Measurements from ENCODE around the gene FLOT1.
"Not testable (repeated sequence)": the region's sequence is repeated elsewhere in the genome, so short reads cannot be mapped to it uniquely, and the experiment has no call there.

FLOT1 gene

DNA sequence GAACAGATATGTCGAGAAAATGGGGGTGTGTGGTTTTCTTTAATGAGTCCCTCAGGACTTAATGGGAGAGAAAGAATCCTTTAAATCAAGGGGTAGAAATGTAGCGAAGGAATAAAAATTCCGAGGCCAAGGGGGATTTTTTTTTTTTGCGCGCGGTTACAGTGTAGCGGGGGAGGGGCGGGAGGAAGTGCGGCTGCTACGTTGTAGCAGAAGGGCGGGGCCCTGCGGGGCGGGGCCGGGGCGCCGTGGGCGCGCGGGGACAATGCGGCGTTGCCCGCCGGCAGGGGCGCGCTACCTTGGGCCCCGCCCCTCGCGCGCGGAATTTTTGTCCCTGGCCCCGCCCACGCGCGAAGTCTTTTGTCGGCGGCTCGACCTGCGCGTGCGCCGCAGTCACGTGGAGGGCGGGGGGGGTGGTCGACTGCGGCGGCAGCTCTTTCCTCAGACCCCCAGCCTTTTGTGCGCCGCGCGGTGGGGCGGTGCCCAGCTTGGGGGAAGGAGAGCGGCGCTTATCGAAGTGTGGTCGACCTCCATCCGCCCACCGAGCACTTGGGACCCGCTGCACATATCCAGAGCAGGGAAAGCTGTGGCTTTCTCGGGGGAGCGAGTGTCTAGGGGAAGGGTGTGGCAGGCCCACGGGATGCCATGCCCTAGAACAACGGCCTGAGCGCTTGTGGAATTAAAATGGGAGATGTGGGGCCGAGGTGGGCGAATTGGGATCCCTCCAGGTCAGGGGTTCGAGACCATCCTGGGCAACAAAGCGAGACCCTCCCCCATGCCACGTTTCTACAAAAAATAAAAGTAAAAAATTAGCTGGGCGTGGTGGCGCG is 21.1 kb downstream of the FLOT1 start:
- DNase-seq = no peak

DNA sequence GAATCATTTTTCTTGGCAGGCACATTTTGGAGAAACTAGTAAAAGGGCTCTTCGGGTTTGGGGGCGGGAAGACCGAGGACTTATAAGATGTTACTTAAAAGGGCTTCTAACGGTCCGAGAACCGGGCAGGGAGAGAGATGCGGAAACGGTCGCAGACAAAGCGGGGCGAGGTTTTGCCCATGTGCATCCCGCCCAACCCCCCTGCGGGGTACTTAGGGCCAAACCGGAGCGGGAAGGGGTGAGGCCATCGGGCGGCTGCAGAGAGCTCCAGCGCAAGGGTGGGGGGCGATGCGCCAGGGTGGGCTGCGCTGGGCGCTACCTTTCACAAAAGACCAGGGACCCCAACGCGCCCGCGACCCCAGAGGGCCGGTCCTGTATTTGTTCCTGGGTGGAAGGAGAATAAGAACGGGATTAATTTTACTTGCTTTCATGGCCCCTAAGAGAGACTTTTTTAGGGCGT is 21.7 kb downstream of the FLOT1 start:
- DNase-seq = no peak

DNA sequence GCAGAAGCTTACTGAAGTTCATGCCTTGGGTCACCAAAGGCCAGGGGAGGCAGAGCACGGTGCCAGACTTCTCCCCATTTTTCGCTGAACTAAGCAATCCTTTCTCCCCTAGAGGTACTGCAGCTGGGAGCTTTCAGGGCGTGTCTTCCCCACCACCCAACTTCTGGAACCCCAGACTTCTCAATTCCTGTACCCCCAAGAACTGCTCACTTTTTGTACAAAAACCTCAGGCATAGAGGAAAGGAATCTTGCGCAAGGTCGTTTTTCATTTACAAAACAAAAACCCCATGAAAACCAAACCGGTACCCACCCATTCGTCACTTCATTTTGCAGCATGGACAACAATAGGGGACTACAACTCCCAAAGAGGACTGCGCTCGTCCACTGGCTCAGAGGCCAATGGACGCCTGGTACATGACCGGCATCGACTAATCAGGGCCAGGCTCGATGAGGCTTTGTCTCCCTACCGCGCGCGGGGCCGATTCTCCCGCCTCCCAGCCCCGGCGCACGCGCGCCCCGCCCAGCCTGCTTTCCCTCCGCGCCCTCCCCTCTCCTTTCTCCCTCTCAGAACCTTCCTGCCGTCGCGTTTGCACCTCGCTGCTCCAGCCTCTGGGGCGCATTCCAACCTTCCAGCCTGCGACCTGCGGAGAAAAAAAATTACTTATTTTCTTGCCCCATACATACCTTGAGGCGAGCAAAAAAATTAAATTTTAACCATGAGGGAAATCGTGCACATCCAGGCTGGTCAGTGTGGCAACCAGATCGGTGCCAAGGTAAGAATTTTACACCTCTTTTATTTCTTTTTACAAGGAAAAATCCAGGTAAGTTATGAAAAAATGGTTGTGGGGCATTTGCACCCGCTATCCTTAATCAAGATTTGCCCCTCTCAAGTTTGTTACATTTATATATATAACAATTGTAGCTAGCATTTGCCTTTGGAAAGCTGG is 22.4 kb downstream of the FLOT1 start, which contains the start of gene TUBB:
Gene TUBB, plus strand, starts transcription at position 562 of the 947 bp plus-strand sequence. Its CDS starts 155 bp downstream, at position 717.
- DNase-seq = peak; percentile 90 to 94

DNA sequence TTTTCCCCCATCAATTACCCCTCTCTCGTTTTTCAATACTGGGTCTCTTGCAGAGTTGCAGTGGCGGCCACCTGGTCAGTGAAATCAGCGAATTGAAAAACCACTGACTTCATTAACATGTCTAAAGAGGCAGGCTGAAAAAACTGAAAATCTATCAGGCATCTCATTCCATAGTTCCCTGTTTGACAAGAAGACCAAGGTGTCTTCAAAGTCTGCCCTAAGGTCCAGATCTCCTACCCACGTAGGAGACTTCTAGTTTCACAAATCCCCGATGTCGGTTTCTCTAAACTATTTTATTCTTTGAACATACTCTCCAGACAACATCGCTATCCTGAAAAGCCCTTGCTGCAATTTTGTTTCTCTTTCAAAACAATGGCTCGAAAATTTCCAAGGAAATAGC is 23.1 kb downstream of the FLOT1 start:
- no peak for DNase-seq

DNA sequence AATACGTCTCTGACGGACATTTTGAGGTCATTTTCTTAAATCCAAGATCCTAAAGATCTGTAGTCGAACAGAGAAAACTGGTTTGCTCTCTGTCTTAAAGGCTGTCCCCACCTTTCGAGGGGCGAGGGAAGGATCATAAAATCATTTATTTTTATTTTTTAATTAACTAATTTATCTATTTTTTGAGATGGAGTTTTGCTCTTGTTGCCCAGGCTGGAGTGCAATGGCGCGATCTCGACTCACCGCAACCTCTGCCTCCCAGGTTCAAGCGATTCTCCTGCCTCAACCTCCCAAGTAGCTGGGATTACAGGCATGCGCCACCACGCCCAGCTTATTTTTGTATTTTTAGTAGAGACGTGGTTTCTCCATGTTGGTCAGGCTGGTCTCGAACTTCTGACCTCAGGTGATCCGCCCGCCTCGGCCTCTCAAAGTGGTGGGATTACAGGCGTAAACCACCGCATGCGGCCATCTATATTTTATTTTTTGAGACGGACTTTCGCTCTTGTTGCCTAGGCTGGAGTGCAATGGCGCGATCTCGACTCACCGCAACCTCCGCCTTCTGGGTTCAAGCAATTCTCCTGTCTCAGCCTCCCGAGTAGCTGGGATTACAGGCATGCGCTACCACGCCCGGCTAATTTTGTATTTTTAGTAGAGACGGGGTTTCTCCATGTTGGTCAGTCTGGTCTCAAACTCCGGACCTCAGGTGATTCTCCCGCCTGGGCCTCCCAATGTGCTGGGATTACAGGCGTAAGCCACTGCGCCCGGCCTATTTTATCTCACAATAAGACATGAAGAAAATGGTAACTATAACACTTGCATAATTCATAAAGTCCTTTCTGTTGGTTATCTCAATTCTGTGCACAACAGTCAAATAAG is 24.4 kb downstream of the FLOT1 start:
- not testable (repeated sequence) for DNase-seq

DNA sequence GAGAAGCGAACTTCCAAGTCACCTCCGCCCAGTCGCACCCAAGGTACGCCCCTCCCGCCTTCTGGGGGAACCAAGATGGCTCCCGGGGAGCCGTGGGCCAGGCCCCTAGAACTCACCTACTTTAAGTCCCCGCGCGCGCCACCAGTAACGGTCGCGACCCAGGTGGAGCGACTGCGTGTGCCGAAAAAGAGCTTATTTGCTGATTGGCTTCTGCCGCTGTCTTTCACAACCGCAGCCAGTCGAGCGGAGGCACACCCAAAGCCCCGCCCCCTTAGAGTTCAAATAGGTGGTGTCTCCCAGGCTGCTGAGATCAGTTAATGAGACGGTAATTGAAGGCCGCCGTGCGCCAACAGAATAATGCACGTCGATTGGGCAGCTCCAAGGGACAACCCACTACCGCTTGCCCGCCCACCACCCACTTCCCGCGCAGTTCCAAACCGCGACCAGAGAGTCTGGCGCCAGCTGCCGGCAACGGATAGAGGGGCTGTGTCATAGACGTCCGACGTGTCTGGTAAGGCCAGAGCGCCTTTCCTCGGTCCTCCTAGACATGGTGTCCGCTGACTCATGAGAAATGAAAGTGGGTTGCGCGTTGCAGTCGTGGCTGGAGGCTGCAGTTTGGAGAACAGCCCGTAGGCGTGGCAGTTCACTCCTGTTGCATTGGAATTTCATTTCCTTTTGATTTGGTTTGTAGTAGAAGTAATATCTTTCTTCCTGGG is 25.2 kb downstream of the FLOT1 start, which contains the start of gene MDC1:
Gene MDC1, minus strand, starts transcription at position 153 of the 716 bp plus-strand sequence. CDS start 2,106 bp downstream, outside the sequence.
- DNase-seq = peak; percentile 99

DNA sequence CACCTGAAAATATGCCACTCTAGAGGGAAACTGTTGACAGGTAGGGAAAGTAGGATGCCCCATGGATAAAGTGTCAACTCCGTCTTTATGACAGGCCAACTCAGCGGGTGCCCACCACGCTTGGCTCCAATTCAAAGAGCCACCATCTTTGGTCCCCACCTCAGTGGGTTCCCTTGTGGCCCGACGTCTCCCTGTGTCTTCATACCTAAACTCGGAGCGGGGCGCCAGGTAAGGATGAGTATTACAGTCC is 25.7 kb downstream of the FLOT1 start:
- no peak for DNase-seq

DNA sequence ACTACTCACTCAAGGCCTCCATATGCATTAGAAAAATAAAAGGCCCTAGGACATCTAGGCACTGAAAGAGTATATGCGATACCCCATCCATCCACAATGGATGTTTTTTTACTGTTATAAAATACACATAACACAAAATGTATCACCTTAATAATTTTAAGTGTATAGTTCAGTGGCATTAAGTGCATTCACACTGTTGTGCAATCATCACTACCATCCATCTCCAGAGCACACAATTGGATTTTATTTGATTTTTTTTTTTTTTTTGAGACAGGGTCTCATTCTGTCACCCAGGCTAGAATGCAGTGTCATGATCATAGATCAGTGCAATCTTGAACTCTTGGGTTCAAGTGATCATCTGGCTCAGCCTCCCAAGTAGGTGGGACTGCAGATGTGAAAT is 28.2 kb downstream of the FLOT1 start:
- DNase-seq = no peak

DNA sequence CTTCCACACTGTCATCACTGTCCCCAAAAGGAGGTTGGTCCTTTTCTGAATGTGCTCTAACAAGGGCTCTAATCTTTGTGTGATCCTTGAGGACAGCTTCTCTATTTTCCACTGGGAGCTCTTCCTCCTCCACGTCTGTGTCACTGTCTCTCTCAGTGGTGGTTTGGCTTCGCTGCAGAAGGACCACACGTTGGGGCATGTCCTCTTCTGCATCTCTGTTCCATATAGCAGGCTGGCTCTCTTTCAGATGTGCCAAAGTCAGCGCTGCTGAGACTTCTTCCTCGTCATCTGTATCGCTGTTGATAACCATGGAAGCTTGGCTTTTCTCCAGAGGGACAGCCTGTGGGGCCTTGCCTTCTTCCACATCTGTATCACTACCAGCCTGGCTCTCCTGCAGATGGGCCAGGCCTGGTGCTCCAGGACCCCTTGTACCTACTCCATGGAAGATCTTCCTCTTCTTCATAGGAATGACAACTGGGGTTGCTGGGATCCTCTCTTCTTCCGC is 30.0 kb downstream of the FLOT1 start:
- no peak for DNase-seq

DNA sequence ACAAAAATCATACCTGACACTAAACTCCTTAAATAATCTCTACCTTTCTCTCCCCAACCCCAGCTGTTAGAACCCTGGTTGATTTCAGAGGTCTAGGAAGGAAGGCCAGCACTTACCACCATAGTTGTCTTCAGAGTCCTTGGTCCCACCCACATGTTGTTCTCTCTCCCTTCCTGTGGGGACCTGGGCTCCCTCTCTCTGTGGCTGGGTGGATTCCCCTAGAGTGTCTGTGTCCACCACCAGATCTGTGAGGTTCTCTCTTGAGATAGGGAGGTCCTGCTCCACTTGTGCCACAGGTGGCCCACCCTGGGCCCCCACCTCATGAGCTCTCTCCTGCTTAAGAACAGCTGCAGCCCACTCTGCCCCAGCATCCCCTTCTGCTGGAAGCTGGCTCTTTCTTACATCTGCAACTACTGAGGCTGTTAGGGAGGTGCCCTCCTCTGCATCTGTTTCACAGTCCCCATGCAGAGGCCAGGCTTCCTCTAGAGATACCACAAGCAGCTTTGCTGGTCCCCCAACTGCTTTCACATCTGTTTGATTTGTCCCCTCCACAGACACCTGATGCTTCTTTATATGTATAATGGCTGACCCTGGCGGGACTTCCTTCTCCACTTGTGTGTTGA is 30.6 kb downstream of the FLOT1 start:
- no peak for DNase-seq

DNA sequence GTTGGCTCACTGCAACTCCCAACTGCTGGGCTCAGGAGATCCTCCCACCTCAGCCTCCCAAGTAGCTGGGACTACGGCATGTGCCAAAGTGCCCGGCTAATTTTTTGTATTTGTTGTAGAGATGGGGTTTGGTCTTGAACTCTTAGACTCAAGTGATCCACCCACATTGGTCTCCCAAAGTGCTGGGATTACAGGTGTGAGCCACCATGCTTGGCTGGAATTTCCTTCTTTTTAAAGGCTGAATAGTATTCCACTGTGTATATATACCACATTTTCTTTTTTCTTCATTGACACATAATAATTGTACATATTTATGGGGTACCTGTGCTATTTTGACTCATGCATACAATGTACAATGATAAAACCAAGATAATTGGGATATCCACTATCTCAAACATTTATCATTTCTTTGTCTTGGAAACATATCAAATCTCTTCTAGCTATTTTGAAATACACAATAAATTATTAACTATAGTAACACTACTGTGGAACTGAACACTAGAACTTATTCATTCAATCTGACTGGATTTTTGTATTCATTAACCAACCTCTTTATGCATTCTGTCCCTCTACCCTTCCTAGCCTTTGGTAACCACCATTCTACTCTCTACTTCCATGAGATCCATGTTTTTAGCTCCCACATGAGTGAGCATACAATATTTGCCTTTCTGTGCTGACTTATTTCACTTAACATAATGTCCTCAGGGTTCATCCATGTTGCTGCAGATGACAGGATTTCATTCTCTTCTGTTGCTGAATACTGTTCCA is 33.2 kb downstream of the FLOT1 start:
- no peak for DNase-seq

DNA sequence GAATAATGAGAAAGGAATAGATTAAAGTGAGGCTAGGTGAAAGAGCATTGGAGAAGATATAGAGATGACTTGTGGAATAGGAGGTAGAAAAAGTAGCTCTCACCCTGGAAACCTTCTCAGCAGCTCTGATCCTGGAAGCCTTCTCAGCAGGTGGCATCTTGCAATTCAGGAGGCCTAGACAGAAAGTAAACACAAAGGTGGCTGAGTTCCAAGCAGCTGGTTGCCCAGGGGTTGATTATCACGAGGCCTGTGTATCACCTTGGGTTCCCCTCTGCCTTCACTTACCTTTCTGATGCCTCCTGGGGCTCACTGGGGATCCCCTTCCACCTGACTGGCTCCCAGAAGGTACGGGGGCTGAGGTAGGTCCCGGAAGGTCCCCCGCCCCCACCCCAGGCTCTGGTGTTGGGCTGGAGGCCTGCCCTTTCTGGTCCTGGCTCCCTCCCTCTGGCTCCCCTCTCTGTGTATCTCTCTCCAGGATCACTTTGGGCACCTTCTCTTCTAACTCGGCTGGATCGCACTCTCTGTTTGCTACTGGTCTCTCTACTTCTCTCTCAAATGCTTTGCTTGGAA is 35.1 kb downstream of the FLOT1 start:
- no peak for DNase-seq

DNA sequence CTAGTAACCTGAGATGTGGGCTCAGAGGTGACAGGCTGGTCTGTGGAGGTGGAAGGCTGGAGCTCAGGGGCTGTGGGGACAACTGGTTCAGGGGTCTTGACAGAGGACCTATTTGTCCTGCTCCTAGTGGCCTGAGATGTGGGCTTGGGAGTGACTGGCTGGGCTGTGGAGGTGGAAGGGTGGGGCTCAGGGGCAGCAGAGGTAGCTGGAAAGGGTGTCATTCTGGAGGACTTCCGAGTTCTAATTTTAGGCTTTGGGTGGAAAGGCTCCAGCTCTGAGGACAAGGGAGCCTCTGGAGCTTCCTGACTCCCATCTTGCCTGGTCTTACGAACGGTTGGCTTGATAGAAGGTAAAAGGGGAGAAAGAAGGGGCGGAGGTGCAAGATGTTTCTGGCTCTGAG is 36.9 kb downstream of the FLOT1 start:
- no peak for DNase-seq

DNA sequence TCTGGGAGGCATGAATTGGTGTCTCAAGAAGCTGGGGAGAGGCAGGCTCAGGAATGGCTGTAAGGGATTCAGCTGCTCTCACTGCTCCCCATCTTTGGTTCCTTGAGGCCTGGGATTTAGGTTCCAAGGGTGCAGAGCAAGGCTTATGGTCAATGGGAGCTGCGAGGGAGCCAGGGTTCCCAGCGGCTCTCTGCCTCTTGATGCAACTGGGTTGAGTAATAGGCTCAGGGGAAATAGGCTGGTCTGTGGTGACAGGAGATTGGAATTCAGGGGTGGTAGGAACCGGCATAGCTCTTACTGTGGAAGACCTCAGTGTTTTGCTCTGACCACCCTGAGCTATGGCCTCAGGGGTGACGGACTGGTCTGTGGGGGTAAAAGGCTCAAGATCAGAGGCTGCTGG is 38.7 kb downstream of the FLOT1 start:
- DNase-seq = no peak

DNA sequence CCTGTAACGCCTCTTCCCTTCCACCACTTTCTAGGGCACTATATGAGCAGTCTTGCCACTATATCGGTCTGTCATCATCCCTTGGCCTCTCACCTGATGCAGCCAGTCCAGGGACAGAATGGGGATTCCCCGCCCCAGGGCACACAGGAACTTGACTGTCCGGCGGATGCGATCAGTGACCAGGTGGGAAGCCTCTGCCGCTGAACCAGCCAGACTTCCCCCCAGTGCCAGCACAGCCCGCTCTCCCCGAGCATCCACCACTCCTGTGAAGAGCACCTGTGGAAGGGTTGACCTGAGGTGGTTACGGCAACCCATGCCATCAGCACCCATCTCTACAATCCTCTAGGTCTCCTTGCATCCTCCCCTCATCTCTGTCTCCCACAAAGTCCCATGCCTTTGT is 39.5 kb downstream of the FLOT1 start:
- DNase-seq = no peak

DNA sequence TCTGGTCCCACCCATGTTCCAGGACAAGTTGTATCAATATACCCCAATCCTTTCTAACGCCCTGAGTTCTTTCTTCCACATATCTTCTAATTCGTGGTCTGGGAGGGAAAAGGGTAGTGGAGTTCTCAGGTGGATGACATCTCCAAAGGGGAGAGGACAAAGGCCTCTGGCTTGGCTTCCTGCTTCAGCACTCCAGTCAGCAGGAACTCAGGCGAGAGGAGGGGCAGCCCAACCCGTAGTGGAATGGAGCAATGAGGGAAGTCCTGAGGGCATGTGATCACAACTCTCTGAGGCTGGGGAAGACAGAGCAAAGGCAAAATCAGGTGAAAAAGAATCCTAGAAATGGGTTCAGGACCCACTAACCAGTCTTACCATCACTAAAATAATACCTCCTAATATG is 42.1 kb downstream of the FLOT1 start:
- no peak for DNase-seq

DNA sequence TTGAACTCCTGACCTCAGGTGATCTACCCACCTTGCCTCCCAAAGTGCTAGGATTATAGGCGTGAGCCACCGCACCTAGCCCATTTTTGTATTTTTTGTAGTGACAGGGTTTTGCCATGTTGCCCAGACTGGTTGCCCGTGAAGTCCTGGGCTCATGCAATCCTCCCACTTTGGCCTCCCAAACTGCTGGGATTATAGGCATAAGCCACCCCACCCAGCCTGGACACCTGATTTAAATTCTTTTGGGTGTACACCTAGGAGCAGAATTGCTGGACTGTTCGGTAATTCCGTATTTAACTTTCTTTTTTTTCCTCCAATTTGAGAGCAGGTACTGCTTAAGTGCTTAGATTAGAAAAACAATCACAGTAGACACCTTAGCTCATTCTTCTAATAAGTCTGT is 46.1 kb downstream of the FLOT1 start:
- DNase-seq = no peak

DNA sequence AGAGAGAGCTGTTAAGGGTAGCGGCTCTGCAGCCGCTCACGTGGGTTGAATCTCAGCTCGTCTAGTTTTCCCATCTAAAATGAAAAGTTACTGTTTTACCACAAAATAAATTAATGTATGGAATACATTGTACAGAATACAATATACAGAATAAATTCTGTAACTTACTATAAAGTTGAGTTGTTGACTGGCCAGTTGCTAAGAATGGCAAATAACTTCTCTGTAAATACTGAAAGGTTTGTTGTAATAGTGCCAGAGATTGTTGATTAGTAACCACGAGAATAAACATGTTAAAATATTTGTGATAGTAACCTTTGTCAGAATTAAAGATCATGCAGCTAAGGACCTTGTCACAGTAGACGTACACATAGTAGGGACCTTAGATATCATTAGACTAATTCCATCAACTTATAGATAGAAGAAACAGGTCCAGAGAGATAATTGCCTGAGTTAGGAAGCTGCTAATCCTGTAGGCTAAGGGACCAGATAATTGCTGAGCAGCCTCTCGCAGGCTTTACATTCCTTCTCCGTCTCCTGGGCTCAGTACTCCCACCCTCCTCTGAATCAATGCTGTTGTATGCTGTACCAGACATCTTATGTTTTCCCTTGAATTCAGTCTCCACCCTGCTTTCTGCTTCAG is 51.2 kb downstream of the FLOT1 start:
- DNase-seq = no peak

DNA sequence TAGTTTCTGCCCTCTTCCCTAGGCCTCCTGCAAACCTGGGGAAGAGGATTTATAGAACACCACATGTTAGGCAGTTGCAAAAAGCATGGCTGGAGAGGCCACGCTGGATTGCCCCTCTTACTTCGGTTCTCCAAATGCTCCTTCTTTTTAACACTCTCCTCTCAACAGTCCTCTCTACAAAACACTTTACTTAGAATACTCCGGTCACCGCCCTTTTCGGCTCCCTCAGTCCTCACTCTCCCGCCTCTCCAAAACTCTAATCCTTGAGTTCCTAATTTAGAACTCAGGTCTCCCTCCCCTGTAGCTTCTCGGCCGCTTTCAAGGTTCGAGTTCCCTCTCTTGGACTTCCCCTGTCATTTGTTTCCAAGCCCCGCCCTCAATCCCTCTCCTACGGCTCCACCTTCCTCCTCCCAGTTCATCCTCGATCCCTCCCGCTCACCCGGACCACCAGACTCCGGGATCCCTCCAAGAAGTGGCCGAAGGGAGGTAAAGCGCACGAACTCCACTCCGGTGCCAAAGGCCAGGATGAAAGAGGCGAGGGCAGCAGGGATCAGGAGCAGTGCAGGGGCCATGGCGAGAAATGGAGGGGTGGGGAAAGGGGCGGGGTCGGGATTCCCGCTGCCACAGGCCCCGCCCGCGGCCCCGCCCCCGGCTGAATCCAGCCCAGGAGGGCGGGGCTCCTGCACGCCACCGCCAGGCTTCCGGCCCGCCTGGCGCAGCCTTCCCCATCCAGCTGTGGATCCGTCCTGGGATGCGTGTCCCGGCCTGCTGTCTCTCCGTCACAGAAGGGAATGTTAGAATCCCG is 51.9 kb downstream of the FLOT1 start, which contains the start of gene NRM:
Gene NRM, minus strand, starts transcription at position 582 of the 805 bp plus-strand sequence. Its CDS starts 10 bp downstream, at position 572.
- DNase-seq = peak in 1 of 2 experiments; percentile 21
